DOHH2 (cell line): ENCODE measurements around the gene FSD1L.

Experiments used
- H3F3A ChIP-seq: fragments of 200-600 bp; sonication (generic), shearing (Covaris generic); 2 replicates; pipeline ENCODE4 v1.6.0; 2016; ENCODE audit warnings: antibody characterized with exemption, mild to moderate bottlenecking; ENCODE audit not compliant: control insufficient read depth, insufficient read depth
- H3K27ac ChIP-seq: fragments of 200-600 bp; sonication (generic); 2 replicates; pipeline ENCODE4 v1.5.1; 2014; ENCODE audit warnings: low read depth, mild to moderate bottlenecking, low read length, moderate library complexity
- H3K27me3 ChIP-seq: fragments of 200-600 bp; sonication (generic); 2 replicates; pipeline ENCODE4 v1.6.1; 2014; ENCODE audit warnings: mild to moderate bottlenecking, low read length, mixed read lengths; ENCODE audit not compliant: control insufficient read depth
- H3K36me3 ChIP-seq: fragments of 200-600 bp; sonication (generic); 2 replicates; pipeline ENCODE4 v1.6.1; 2014; ENCODE audit warnings: mild to moderate bottlenecking, low read length, moderate library complexity, mixed read lengths; ENCODE audit not compliant: control insufficient read depth
- H3K4me1 ChIP-seq: fragments of 200-600 bp; sonication (generic); 2 replicates; pipeline ENCODE4 v1.6.1; 2014; ENCODE audit warnings: mild to moderate bottlenecking, low read length, mixed read lengths; ENCODE audit not compliant: control insufficient read depth
- H3K4me2 ChIP-seq: fragments of 200-600 bp; sonication (generic); 2 replicates; pipeline ENCODE4 v1.6.0; 2014; ENCODE audit warnings: mild to moderate bottlenecking, low read length, moderate library complexity
- H3K4me3 ChIP-seq: fragments of 200-600 bp; sonication (generic); 2 replicates; pipeline ENCODE4 v1.5.1; 2014; ENCODE audit warnings: mild to moderate bottlenecking, low read length, mixed read lengths
- H3K79me2 ChIP-seq: fragments of 200-600 bp; sonication (generic); 2 replicates; pipeline ENCODE4 v1.6.1; 2014; ENCODE audit warnings: mild to moderate bottlenecking, low read length, mixed read lengths; ENCODE audit not compliant: control insufficient read depth
- H3K9me2 ChIP-seq: fragments of 200-600 bp; sonication (generic); replicated peaks from 2 replicates; pipeline ENCODE4 v1.6.1; 2014; ENCODE audit warnings: mild to moderate bottlenecking, low read length, mixed read lengths; ENCODE audit not compliant: control insufficient read depth
- H3K9me3 ChIP-seq: fragments of 200-600 bp; sonication (generic); 2 replicates; pipeline ENCODE4 v1.6.1; 2014; ENCODE audit warnings: antibody characterized with exemption, low read length, mixed read lengths; ENCODE audit not compliant: control insufficient read depth, insufficient read depth
- H4K20me1 ChIP-seq: fragments of 200-600 bp; sonication (generic); 2 replicates; pipeline ENCODE4 v1.6.0; 2014; ENCODE audit warnings: low read depth, mild to moderate bottlenecking, antibody characterized with exemption, low read length, moderate library complexity; ENCODE audit not compliant: control insufficient read depth, insufficient read depth
- CTCF ChIP-seq: fragments of 200-600 bp; sonication (generic); IDR thresholded peaks from one replicate; pipeline ENCODE4 v1.5.1; 2014; ENCODE audit warnings: antibody characterized with exemption, mild to moderate bottlenecking, low read depth, low read length; ENCODE audit not compliant: poor library complexity, severe bottlenecking
- EZH2phosphoT487 ChIP-seq: fragments of 200-600 bp; sonication (generic); IDR thresholded peaks from 2 replicates; pipeline ENCODE4 v1.6.1; 2017; ENCODE audit warnings: borderline replicate concordance, mild to moderate bottlenecking, antibody characterized with exemption, low read length, moderate library complexity, mixed read lengths

Gene FSD1L

GRCh38 chr9:105418588-105419500 is 29.0 kb upstream of the FSD1L start:
- Histone ChIP-seq H3K9me3 (no peaks in the 10 kb centered on the region), H3F3A (no peaks in the 10 kb centered on the region), H3K4me2 (no peak overlapping the region), H3K79me2 (no peaks in the 10 kb centered on the region), H3K36me3 (no peaks in the 10 kb centered on the region), H3K9me2 (no peaks in the 10 kb centered on the region), H4K20me1 (no peaks in the 10 kb centered on the region), H3K4me3 (no peak overlapping the region), H3K4me1 (0 out of 2 replicates have a peak, but pooled peaks cover 3% of the 10 kb centered on the region), H3K27me3 (0 out of 2 replicates have a peak, but pooled peaks cover 3% of the 10 kb centered on the region), H3K27ac (no peak overlapping the region)
- no peak for TF ChIP-seq CTCF
- TF ChIP-seq EZH2phosphoT487 = no peak

- H3K36me3 ChIP-seq = no peaks in the 10 kb centered on the region
- TF ChIP-seq CTCF (no peak), EZH2phosphoT487 (no peak)
- no peaks in the 10 kb centered on the region for H3F3A ChIP-seq
- H4K20me1 ChIP-seq = no peaks in the 10 kb centered on the region
- H3K9me2 ChIP-seq = no peaks in the 10 kb centered on the region
- H3K4me1 ChIP-seq = 0 out of 2 replicates have a peak, but pooled peaks cover 3% of the 10 kb centered on the region
- no peaks in the 10 kb centered on the region for H3K27me3 ChIP-seq
- H3K27ac ChIP-seq = no peak overlapping the region
- no peaks in the 10 kb centered on the region for H3K79me2 ChIP-seq
- no peak overlapping the region for H3K4me3 ChIP-seq
- H3K4me2 ChIP-seq = no peak overlapping the region
- no peaks in the 10 kb centered on the region for H3K9me3 ChIP-seq
These were observed 27.8 kb upstream of the FSD1L start for GRCh38 chr9:105419816-105420597.

- Histone ChIP-seq H3K27ac (no peak overlapping the region), H3K9me2 (no peaks in the 10 kb centered on the region), H3K9me3 (no peaks in the 10 kb centered on the region), H4K20me1 (no peaks in the 10 kb centered on the region), H3K4me2 (no peak overlapping the region), H3K79me2 (no peaks in the 10 kb centered on the region), H3K27me3 (no peaks in the 10 kb centered on the region), H3K4me3 (no peak overlapping the region), H3K36me3 (no peaks in the 10 kb centered on the region), H3K4me1 (no peaks in the 10 kb centered on the region), H3F3A (no peaks in the 10 kb centered on the region)
- TF ChIP-seq CTCF = no peak
- TF ChIP-seq EZH2phosphoT487 = no peak
These were observed 26.7 kb upstream of the FSD1L start for GRCh38 chr9:105421154-105421553.
